Effector memory CD4-positive, alpha-beta T cell (primary cell): ENCODE measurements around the gene ELF1.
A peak's percentile ranks its signal among the peaks of the same experiment; 100 is the strongest.

ENCODE experiments used
- DNase-seq, 3 donors: peaks; one replicate each; pipeline ENCODE4 v3.0.0-alpha.2; 2020
- H3K27ac ChIP-seq: 2 replicates; pipeline ENCODE4 v1.7.0; 2013; ENCODE audit warnings: mild to moderate bottlenecking, low read length, moderate library complexity; ENCODE audit not compliant: insufficient read depth, poor library complexity, severe bottlenecking
- H3K27me3 ChIP-seq: replicated peaks from 2 replicates; pipeline ENCODE4 v1.7.0; 2013; ENCODE audit warnings: mild to moderate bottlenecking, low read length; ENCODE audit not compliant: insufficient read depth, control insufficient read depth, poor library complexity, severe bottlenecking
- H3K36me3 ChIP-seq: 2 replicates; pipeline ENCODE4 v1.7.0; 2013; ENCODE audit warnings: mild to moderate bottlenecking, low read length, moderate library complexity; ENCODE audit not compliant: control insufficient read depth, insufficient read depth
- H3K4me1 ChIP-seq: 2 replicates; pipeline ENCODE4 v1.7.0; 2013; ENCODE audit warnings: low read length, mild to moderate bottlenecking; ENCODE audit not compliant: control insufficient read depth, insufficient read depth, poor library complexity, severe bottlenecking
- H3K4me3 ChIP-seq: 2 replicates; pipeline ENCODE4 v1.7.0; 2013; ENCODE audit warnings: low read length, low read depth, mild to moderate bottlenecking; ENCODE audit not compliant: insufficient read depth, poor library complexity, severe bottlenecking
- H3K9me3 ChIP-seq: 2 replicates; pipeline ENCODE4 v1.7.0; 2013; ENCODE audit warnings: mild to moderate bottlenecking, low read length, moderate library complexity; ENCODE audit not compliant: control insufficient read depth
- total RNA-seq, 3 donors: gene quantifications; one replicate each; lab custom pipeline; 2026; lab: John Stamatoyannopoulos, UW

Gene ELF1
- total RNA-seq, result 299 to 470 (median 409) reads per million in 3 donors

DNA sequence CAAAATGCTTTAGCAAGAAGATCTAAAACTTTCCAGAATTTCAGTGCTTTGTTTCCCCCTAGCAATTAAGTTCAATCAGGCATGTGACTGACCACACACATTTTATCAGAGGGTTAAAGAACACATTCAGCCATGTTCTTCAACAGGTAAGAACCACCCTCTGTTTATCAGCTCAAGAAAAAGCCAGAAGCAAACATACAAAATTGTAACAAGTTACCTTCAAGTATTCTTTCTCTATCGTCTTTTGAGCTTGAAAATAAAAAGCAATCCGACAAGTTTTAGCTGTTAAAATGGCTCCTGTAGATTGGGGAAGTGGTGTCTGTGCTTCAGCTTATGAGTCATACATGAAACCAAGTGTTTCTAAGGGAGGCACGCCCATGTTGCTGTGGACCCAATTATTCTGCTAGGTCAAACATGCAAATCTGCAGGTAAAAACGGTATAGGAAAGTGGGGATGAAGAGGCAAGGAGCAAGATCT is at the start of gene ELF1:
ELF1 (minus strand) TSS at position 306 of the 477 bp plus-strand sequence. CDS start 37,262 bp downstream, outside the sequence.
- DNase-seq, result peak; percentile 47 to 50 (median 48)
- Histone ChIP-seq H3K4me1 (peaks cover 17% of the 10 kb centered on the region), H3K4me3 (peak within 1 kb of the TSS; percentile 58)

DNA sequence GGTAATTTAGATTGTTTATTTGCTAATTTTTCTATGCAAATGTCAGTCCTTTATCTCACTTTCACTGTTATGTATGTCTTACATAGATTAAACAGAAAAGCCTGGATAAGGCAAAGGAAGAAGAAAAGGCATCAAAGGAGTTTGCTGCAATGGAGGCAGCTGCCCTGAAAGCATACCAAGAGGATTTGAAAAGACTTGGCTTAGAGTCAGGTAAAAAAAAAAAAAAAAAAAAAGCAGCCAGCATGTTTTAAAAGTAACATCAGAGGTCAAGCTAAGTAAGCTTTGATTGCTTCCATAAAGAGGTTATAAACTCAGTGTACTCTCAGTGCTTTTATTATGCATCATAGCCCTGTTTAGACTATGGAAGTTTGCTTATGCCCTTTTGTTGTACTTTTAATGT is 46.0 kb upstream of the ELF1 start:
- H3K4me3 ChIP-seq, result no peak overlapping the region
- H3K36me3 ChIP-seq, result peaks cover 20% of the 10 kb centered on the region
- no peaks in the 10 kb centered on the region for H3K9me3 ChIP-seq
- no peaks in the 10 kb centered on the region for H3K27me3 ChIP-seq
- H3K27ac ChIP-seq, result no peak overlapping the region
- no peak for DNase-seq
- no peaks in the 10 kb centered on the region for H3K4me1 ChIP-seq

More for the DNA sequence above, at the start of gene ELF1:
- Histone ChIP-seq H3K9me3 (no peaks in the 10 kb centered on the region), H3K27ac (peak within 1 kb of the TSS; percentile 92), H3K27me3 (no peaks in the 10 kb centered on the region), H3K36me3 (no peaks in the 10 kb centered on the region)

DNA sequence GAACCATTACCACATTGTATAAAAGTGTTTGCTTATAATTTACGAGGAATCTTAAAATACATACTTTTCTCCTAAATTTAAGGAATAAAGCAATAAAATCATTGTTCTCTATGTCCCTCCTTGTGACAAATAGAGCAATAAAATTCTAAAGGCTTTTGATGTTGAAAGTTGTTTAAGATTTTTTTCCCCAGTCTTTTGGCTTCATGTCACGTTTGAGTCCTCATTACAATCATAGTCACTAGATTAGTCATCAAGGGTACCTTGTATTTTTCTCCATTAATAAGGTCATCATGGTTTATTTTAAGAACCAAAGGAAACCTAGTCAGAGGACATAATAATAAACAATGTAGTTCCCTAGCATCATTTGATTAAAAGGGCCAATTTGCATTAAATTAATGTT is 45.4 kb upstream of the ELF1 start:
- Histone ChIP-seq H3K27ac (no peak overlapping the region), H3K4me1 (no peaks in the 10 kb centered on the region), H3K27me3 (no peaks in the 10 kb centered on the region), H3K9me3 (no peaks in the 10 kb centered on the region), H3K36me3 (peaks cover 17% of the 10 kb centered on the region), H3K4me3 (no peak overlapping the region)
- no peak for DNase-seq

DNA sequence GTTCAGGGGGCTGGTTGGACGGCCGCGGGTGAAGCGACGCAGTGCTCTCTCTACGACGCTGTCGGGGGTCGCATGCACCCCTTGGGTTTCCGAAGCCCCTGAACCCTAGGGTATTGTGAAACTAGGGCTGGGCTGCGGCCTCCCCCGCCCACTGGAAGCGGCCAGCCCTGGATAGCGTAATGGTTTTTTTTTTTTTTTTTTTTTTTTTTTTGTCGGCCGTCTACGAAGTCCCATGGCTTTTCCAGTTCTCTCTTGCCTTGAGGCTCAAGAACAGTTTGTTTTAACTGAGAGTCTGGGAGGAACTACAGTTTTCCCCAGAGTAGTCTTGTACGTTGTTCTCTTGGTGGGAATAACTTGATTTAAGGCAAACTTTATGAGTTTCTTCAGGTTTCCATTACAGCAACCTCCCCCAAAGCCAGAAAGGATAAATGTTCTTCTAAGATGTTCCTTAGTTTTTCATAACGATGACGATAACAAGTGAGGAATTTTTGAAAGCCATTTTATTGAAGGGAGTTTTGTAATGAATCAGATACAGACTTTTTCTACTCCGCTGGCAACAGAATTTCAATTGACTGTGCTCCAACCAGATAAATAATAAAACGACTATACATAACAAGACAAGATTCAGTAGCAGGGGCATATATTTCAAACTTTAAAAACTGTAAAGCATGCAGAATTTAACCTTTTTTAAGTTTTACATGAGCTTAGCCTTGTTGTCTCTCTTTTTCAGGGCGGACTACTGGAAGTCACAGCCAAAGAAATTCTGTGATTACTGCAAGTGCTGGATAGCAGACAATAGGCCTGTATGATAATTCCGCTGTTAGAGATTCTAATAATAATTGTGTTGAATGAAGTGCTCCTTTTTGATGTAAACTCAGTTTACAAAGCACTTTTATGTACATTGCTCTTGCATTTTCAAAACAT is 43.1 kb upstream of the ELF1 start:
- Histone ChIP-seq H3K36me3 (peaks cover 15% of the 10 kb centered on the region), H3K4me1 (no peaks in the 10 kb centered on the region), H3K27ac (peak overlapping the region; percentile 82), H3K27me3 (no peaks in the 10 kb centered on the region), H3K4me3 (peak overlapping the region; percentile 88), H3K9me3 (no peaks in the 10 kb centered on the region)
- no peak for DNase-seq

DNA sequence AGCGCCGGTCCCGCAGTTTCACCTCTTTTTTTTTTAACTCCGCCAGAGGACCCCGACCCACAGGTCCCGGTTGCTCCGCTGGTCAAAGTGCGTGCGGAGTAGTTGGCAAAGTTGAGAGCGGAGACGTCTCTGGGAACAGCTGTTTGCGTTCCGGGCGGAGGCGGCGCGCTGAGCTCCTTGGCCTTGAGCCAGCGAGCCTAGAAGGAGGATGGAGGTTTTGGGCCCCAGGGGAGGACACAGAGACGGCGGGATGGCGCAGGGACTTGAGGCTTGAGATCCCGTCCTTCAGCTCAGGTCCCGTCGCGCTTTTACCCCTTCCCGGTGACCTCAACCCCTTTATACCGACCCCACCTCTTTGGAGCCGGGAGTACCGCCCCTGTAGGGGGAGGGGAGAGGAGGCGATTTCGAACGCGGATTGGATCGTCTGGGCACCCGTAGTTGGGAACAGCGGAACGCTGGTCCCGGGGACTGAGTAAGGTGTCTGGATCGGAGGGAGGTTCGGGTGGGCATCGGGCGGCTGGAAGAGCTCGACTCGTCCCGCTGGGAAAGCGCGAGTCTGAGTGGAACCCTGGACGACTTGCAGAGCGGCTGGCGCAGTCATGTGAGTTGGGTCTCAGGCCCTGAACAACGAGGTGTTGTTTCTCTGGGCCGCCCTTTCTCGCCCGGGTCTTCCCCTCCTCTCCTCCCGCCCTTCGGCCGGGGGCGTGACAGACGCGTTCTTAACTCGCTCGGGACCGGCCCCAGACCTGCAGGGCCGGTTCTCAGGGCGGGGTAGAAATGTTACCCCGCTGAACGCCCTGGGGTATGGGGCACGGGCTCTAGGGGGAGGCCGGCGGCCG is 42.2 kb upstream of the ELF1 start, which contains the start of gene WBP4:
WBP4 (plus strand) TSS at position 435 of the 839 bp plus-strand sequence; CDS start at position 600, 165 bp downstream.
- Histone ChIP-seq H3K27ac (peak within 1 kb of the TSS; percentile 82), H3K9me3 (no peaks in the 10 kb centered on the region), H3K4me1 (no peaks in the 10 kb centered on the region), H3K27me3 (no peaks in the 10 kb centered on the region), H3K36me3 (peaks cover 12% of the 10 kb centered on the region), H3K4me3 (peak within 1 kb of the TSS; percentile 88)
- DNase-seq, result peak; percentile 68 to 78 (median 78)

DNA sequence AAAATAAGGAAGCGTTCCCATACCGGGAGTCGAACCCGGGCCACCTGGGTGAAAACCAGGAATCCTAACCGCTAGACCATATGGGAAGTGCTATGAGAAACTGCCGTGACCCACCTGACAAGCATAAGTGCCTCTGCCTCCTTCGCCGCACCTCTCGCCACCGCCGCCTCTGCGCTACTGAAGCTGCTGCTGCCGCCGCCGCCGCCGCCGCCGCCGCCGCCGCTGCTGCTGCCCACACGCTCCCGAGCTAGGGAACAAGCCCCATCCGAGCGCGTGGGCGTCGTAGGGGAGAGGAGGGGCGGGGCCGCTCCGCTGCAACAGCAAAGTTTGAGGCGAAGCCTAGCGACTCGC is 41.6 kb upstream of the ELF1 start:
- H3K36me3 ChIP-seq, result peaks cover 8% of the 10 kb centered on the region
- H3K4me3 ChIP-seq, result peak overlapping the region; percentile 88
- H3K27me3 ChIP-seq, result no peaks in the 10 kb centered on the region
- H3K27ac ChIP-seq, result peak overlapping the region; percentile 82
- no peaks in the 10 kb centered on the region for H3K9me3 ChIP-seq
- no peaks in the 10 kb centered on the region for H3K4me1 ChIP-seq
- peak; percentile 76 to 78 (median 76) for DNase-seq

DNA sequence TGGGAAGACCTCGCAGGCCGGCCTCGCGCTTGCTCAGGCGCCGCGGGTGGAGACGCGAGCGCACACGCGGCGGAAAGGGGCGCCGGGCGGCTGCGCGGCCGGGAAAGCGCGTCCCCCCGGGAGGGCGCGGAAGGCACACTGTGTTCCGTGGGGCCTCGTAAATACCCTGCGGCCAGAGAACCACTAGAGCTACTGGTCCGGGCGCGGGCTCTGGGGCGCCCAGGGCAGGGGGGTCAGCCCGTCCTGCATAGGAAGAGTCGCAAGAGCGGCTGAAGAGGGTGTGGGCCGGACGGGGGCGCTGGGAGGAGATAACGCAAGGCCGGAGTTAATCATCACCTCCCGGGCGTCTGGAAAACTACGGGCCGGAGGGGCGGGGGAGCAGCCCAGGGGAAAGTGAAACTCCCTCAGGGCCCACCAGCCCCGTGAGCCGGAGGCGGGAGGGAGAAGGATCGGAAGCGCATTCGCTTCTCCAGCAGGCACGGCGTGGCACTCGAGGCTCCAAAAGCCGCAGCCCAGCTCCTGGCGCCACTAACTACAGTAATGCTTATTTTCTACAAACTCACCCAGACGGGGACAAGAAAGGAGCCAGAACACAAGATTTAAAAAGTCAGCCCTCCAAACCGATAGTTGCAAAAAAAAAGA is 41.1 kb upstream of the ELF1 start:
- Histone ChIP-seq H3K4me1 (no peaks in the 10 kb centered on the region), H3K4me3 (peak overlapping the region; percentile 88), H3K36me3 (peaks cover 3% of the 10 kb centered on the region), H3K27ac (peak overlapping the region; percentile 82), H3K27me3 (no peaks in the 10 kb centered on the region), H3K9me3 (no peaks in the 10 kb centered on the region)
- peak; percentile 58 to 64 (median 58) for DNase-seq

DNA sequence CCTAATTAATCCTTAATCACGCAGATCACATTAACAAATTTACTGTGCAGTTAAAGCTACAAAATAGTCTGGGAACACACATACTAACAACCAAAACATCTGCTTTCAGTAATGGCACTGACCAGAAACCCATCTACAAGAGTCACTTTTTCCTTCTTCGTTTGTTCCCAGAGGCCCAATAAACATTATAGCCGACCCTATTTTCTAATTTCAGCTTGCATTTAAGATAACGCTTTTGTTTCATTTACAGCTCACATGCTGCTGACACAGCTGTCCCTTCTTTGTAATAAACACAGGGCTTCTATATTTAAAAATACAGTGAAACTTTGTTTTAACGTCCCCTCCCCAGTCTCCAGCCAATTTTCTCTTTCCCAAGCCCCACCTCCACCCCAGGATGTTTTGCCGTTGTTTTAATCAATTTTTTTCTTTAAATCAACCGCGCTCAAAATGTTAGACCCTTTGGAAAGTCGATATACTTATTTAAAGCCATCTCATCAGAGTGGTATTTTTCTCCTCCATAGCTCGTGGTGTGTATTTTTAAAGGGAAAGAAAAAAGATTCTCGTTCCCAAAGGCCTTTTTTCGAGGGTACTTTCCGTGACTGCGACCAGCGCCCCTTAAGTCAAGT is 40.5 kb upstream of the ELF1 start:
- H3K4me3 ChIP-seq, result peak overlapping the region; percentile 88

More for the DNA sequence above, 40.5 kb upstream of the ELF1 start:
- Histone ChIP-seq H3K27ac (peak overlapping the region; percentile 82), H3K36me3 (no peaks in the 10 kb centered on the region), H3K4me1 (peaks cover 2% of the 10 kb centered on the region), H3K27me3 (no peaks in the 10 kb centered on the region), H3K9me3 (no peaks in the 10 kb centered on the region)
- DNase-seq, result no peak
